Mammary epithelial cell (primary cell): ENCODE measurements around the gene EIF6.

Source experiments
- CTCF ChIP-seq, 2 donors: IDR thresholded peaks in 1 of 2; conservative IDR thresholded peaks in 1 of 2; 2 replicates each; pipeline ENCODE4 v1.5.1; 2011 to 2012; ENCODE audit warnings: inconsistent platforms in 2 of 2, low read length in 2 of 2, mild to moderate bottlenecking in 2 of 2, control low read depth in 1 of 2, low read depth in 1 of 2; ENCODE audit not compliant: insufficient read depth in 1 of 2; ENCODE audit errors: extremely low read depth in 1 of 2
- EZH2 ChIP-seq: IDR thresholded peaks from 2 replicates; pipeline ENCODE4 v1.6.1; 2012; ENCODE audit warnings: low read length, inconsistent platforms, borderline replicate concordance

GRCh38 chr20:35311409-35311808 lies 26.8 kb upstream of the EIF6 start:
- TF ChIP-seq CTCF (conservative IDR thresholded peaks at IDR 0.05 in 1 of 2, IDR thresholded peaks at IDR 0.05 in 1 of 2; ENCODE audit: extremely low read depth in 1 of 2, insufficient read depth in 1 of 2, low read depth in 1 of 2, low read length in 2 of 2) (no peak), EZH2 (no peak)
